Activated naive CD8-positive, alpha-beta T cell treated with anti-CD3 and anti-CD28 coated beads for 36 hours (primary cell): ENCODE results near the gene NBDY. TPM values are rescaled to one million over a fixed set of nuclear protein-coding genes. Genes with fewer than 3 reads are reported as not detected.
"Not testable (repeated sequence)": the region's sequence is repeated elsewhere in the genome, so short reads cannot be mapped to it uniquely, and the experiment has no call there.

ENCODE experiments used
- DNase-seq: peaks from one replicate; pipeline ENCODE4 v3.0.0; 2021
- H3K27ac Mint-ChIP-seq: one replicate; pipeline ENCODE4 v1.8.0; 2022; ENCODE audit warnings: mild to moderate bottlenecking, moderate library complexity, mixed read lengths
- H3K27me3 Mint-ChIP-seq: one replicate; pipeline ENCODE4 v1.8.0; 2022; ENCODE audit warnings: mild to moderate bottlenecking, mixed read lengths
- H3K36me3 Mint-ChIP-seq: one replicate; pipeline ENCODE4 v1.8.0; 2021; ENCODE audit warnings: mild to moderate bottlenecking, mixed read lengths
- H3K4me1 Mint-ChIP-seq: one replicate; pipeline ENCODE4 v1.8.0; 2021; ENCODE audit warnings: mixed read lengths
- H3K4me3 Mint-ChIP-seq: one replicate; pipeline ENCODE4 v1.8.0; 2022; ENCODE audit warnings: mild to moderate bottlenecking, moderate library complexity, mixed read lengths
- H3K9me3 Mint-ChIP-seq: one replicate; pipeline ENCODE4 v1.8.0; 2022; ENCODE audit warnings: mixed read lengths
- total RNA-seq, 2 experiments: library from RNA; stranded (reverse); gene quantifications; one replicate each; pipeline ENCODE4 v1.2.3, GENCODE V29; 2021

The NBDY gene
- total RNA-seq, 2 experiments from 2014 or later, result 43.9 to 50.0 TPM

GRCh38 chrX:56772675-56773521, 43.9 kb downstream of the NBDY start:
- not testable (repeated sequence) for DNase-seq, H3K9me3 Mint-ChIP-seq, H3K4me3 Mint-ChIP-seq, H3K27me3 Mint-ChIP-seq, H3K4me1 Mint-ChIP-seq, H3K27ac Mint-ChIP-seq, H3K36me3 Mint-ChIP-seq

- H3K27me3 Mint-ChIP-seq, H3K27ac Mint-ChIP-seq, H3K36me3 Mint-ChIP-seq, H3K4me3 Mint-ChIP-seq, H3K9me3 Mint-ChIP-seq, DNase-seq, H3K4me1 Mint-ChIP-seq: not testable (repeated sequence)
Measured at GRCh38 chrX:56773522-56774060, 44.5 kb downstream of the NBDY start.

- H3K9me3 Mint-ChIP-seq, H3K4me3 Mint-ChIP-seq, H3K27me3 Mint-ChIP-seq, DNase-seq, H3K27ac Mint-ChIP-seq: not testable (repeated sequence)
- Mint-ChIP-seq H3K36me3 (peaks cover 10% of the 10 kb centered on the region), H3K4me1 (peaks cover 18% of the 10 kb centered on the region)
Measured at GRCh38 chrX:56778099-56778923, 49.3 kb downstream of the NBDY start.

- H3K36me3 Mint-ChIP-seq, result peaks cover 10% of the 10 kb centered on the region
- not testable (repeated sequence) for H3K9me3 Mint-ChIP-seq, H3K4me3 Mint-ChIP-seq, H3K27me3 Mint-ChIP-seq, H3K27ac Mint-ChIP-seq, DNase-seq
- peaks cover 18% of the 10 kb centered on the region for H3K4me1 Mint-ChIP-seq
Measured at GRCh38 chrX:56778924-56779468, 50.0 kb downstream of the NBDY start.

- H3K36me3 Mint-ChIP-seq, result peaks cover 10% of the 10 kb centered on the region
- not testable (repeated sequence) for H3K9me3 Mint-ChIP-seq, H3K27ac Mint-ChIP-seq, H3K4me3 Mint-ChIP-seq, H3K27me3 Mint-ChIP-seq, DNase-seq
- peaks cover 19% of the 10 kb centered on the region for H3K4me1 Mint-ChIP-seq
Measured at GRCh38 chrX:56780681-56781649, 51.9 kb downstream of the NBDY start.

- peaks cover 13% of the 10 kb centered on the region for H3K36me3 Mint-ChIP-seq
- no peak overlapping the region for H3K4me3 Mint-ChIP-seq
- peaks cover 26% of the 10 kb centered on the region for H3K4me1 Mint-ChIP-seq
- no peak for DNase-seq
- H3K27ac Mint-ChIP-seq, result peak overlapping the region; percentile 65
- no peaks in the 10 kb centered on the region for H3K27me3 Mint-ChIP-seq
- no peaks in the 10 kb centered on the region for H3K9me3 Mint-ChIP-seq
Measured at GRCh38 chrX:56782352-56782751, 53.3 kb downstream of the NBDY start.

- Mint-ChIP-seq H3K36me3 (peaks cover 13% of the 10 kb centered on the region), H3K9me3 (no peaks in the 10 kb centered on the region), H3K27ac (peak overlapping the region; percentile 65), H3K27me3 (no peaks in the 10 kb centered on the region), H3K4me1 (peaks cover 26% of the 10 kb centered on the region), H3K4me3 (no peak overlapping the region)
- no peak for DNase-seq
Measured at GRCh38 chrX:56782791-56783449, 53.9 kb downstream of the NBDY start.

GRCh38 chrX:56783450-56783831, 54.4 kb downstream of the NBDY start:
- H3K4me3 Mint-ChIP-seq, result no peak overlapping the region
- H3K27me3 Mint-ChIP-seq, result no peaks in the 10 kb centered on the region
- no peaks in the 10 kb centered on the region for H3K9me3 Mint-ChIP-seq
- H3K36me3 Mint-ChIP-seq, result peaks cover 13% of the 10 kb centered on the region
- peaks cover 26% of the 10 kb centered on the region for H3K4me1 Mint-ChIP-seq
- H3K27ac Mint-ChIP-seq, result no peak overlapping the region
- DNase-seq, result no peak

GRCh38 chrX:56783996-56784620, 55.1 kb downstream of the NBDY start:
- Mint-ChIP-seq H3K9me3 (no peaks in the 10 kb centered on the region), H3K4me3 (no peak overlapping the region), H3K4me1 (peaks cover 26% of the 10 kb centered on the region), H3K27ac (no peak overlapping the region), H3K36me3 (peaks cover 13% of the 10 kb centered on the region), H3K27me3 (no peaks in the 10 kb centered on the region)
- no peak for DNase-seq

GRCh38 chrX:56784666-56785065, 55.6 kb downstream of the NBDY start:
- Mint-ChIP-seq H3K36me3 (peaks cover 13% of the 10 kb centered on the region), H3K4me3 (no peak overlapping the region), H3K27ac (no peak overlapping the region), H3K4me1 (peaks cover 26% of the 10 kb centered on the region), H3K9me3 (no peaks in the 10 kb centered on the region), H3K27me3 (no peaks in the 10 kb centered on the region)
- no peak for DNase-seq

- Mint-ChIP-seq H3K27ac (no peak overlapping the region), H3K4me3 (no peak overlapping the region), H3K9me3 (no peaks in the 10 kb centered on the region), H3K4me1 (peaks cover 26% of the 10 kb centered on the region), H3K36me3 (peaks cover 13% of the 10 kb centered on the region), H3K27me3 (no peaks in the 10 kb centered on the region)
- no peak for DNase-seq
Measured at GRCh38 chrX:56785442-56785841, 56.4 kb downstream of the NBDY start.

- DNase-seq, result no peak
- no peaks in the 10 kb centered on the region for H3K27me3 Mint-ChIP-seq
- no peaks in the 10 kb centered on the region for H3K9me3 Mint-ChIP-seq
- H3K4me3 Mint-ChIP-seq, result no peak overlapping the region
- H3K36me3 Mint-ChIP-seq, result peaks cover 10% of the 10 kb centered on the region
- peaks cover 19% of the 10 kb centered on the region for H3K4me1 Mint-ChIP-seq
- H3K27ac Mint-ChIP-seq, result peak overlapping the region; percentile 43
Measured at GRCh38 chrX:56786889-56787733, 58.1 kb downstream of the NBDY start.

- H3K27me3 Mint-ChIP-seq, result no peaks in the 10 kb centered on the region
- H3K4me1 Mint-ChIP-seq, result peaks cover 15% of the 10 kb centered on the region
- no peak overlapping the region for H3K27ac Mint-ChIP-seq
- no peaks in the 10 kb centered on the region for H3K9me3 Mint-ChIP-seq
- H3K36me3 Mint-ChIP-seq, result peaks cover 8% of the 10 kb centered on the region
- no peak for DNase-seq
- no peak overlapping the region for H3K4me3 Mint-ChIP-seq
Measured at GRCh38 chrX:56787734-56788152, 58.7 kb downstream of the NBDY start.
